GM12878 (cell line): ENCODE results near the gene PM20D2. TPM values are rescaled to one million over a fixed set of nuclear protein-coding genes. Genes with fewer than 3 reads are reported as not detected.
"Not testable (repeated sequence)": the region's sequence is repeated elsewhere in the genome, so short reads cannot be mapped to it uniquely, and the experiment has no call there.

Source experiments
- ATAC-seq: fragments of 200-7000 bp; cut with Tn5 transposase; 3 replicates; pipeline ENCODE4 v1.9.1; 2020; ENCODE audit warnings: mild to moderate bottlenecking, moderate library complexity
- BruUV-seq: library from RNA; stranded (reverse); fragments of 400-500 nt; replicated peaks from 2 replicates; lab custom pipeline; 2021; lab: Mats Ljungman, UMichigan
- CTCF ChIA-PET: fragments of 300-600 bp; sonication (Branson Sonifier 250); formaldehyde crosslinking; extraction: SDS; loops from one replicate; lab custom pipeline; 2021; ENCODE audit warnings: inconsistent platforms; lab: Yijun Ruan, JAX
- POLR2A ChIA-PET: fragments of 350-600 bp; formaldehyde crosslinking; extraction: SDS; loops from one replicate; lab custom pipeline; 2021; ENCODE audit warnings: inconsistent platforms; lab: Charles Lee
- RAD21 ChIA-PET: fragments of 300-600 bp; sonication (Branson Sonifier 250); formaldehyde crosslinking; loops from one replicate; lab custom pipeline; 2023; ENCODE audit warnings: antibody characterized with exemption; ENCODE audit not compliant: unreplicated experiment; lab: Charles Lee
- SMC1A ChIA-PET: fragments of 300-600 bp; sonication (Branson Sonifier 250); formaldehyde crosslinking; loops from one replicate; lab custom pipeline; 2023; ENCODE audit not compliant: unreplicated experiment, uncharacterized antibody; lab: Charles Lee
- DNase-seq: peaks from one replicate; pipeline ENCODE4 v3.0.0-alpha.2; 2011; ENCODE audit warnings: low read depth, low spot score
- FAIRE-seq: peaks from 3 replicates; lab custom pipeline; 2011; peaks lifted over from hg19 to GRCh38; lab: Jason Lieb, UNC
- H2AFZ ChIP-seq: 2 replicates; pipeline ENCODE4 v1.6.0; 2011; ENCODE audit warnings: low read depth, low read length, control low read depth; ENCODE audit not compliant: control insufficient read depth
- H3K27ac ChIP-seq: 2 replicates; pipeline ENCODE4 v1.5.1; 2011; ENCODE audit warnings: control low read depth; ENCODE audit not compliant: control insufficient read depth, insufficient read depth
- H3K27me3 ChIP-seq, 2 experiments: replicated peaks in 1 of 2; 2 replicates each; pipeline versions ENCODE4 v1.6.0 to v1.6.1; 2011; ENCODE audit warnings: low read length in 1 of 2; ENCODE audit not compliant: control insufficient read depth in 2 of 2, insufficient read depth in 2 of 2
- H3K36me3 ChIP-seq, 2 experiments: 2 replicates each; pipeline ENCODE4 v1.5.1; 2011; ENCODE audit warnings: low read length in 1 of 2; ENCODE audit not compliant: control insufficient read depth in 2 of 2, insufficient read depth in 2 of 2
- H3K4me1 ChIP-seq: 2 replicates; pipeline ENCODE4 v1.6.1; 2011; ENCODE audit warnings: mild to moderate bottlenecking, low read length, moderate library complexity, mixed read lengths; ENCODE audit not compliant: control insufficient read depth, insufficient read depth
- H3K4me2 ChIP-seq: 2 replicates; pipeline ENCODE4 v1.6.0; 2011; ENCODE audit warnings: control low read depth; ENCODE audit not compliant: control insufficient read depth, insufficient read depth
- H3K4me3 ChIP-seq: fragments of 200-600 bp; sonication (generic); 2 replicates; pipeline ENCODE4 v1.5.1; 2016
- H3K79me2 ChIP-seq: 2 replicates; pipeline ENCODE4 v1.6.0; 2011; ENCODE audit warnings: low read length; ENCODE audit not compliant: control insufficient read depth, insufficient read depth
- H3K9ac ChIP-seq: 2 replicates; pipeline ENCODE4 v1.8.0; 2011; ENCODE audit warnings: low read length, control low read depth, mixed read lengths; ENCODE audit not compliant: control insufficient read depth, insufficient read depth
- H3K9me3 ChIP-seq: replicated peaks from 3 replicates; pipeline ENCODE4 v1.5.1; 2011; ENCODE audit warnings: mild to moderate bottlenecking, low read length; ENCODE audit not compliant: control insufficient read depth, insufficient read depth
- H4K20me1 ChIP-seq: 2 replicates; pipeline ENCODE4 v1.6.0; 2011; ENCODE audit not compliant: control insufficient read depth, insufficient read depth
- HCFC1 ChIP-seq: fragments of 150-350 bp; IDR thresholded peaks from 2 replicates; pipeline ENCODE4 v1.6.1; 2014; ENCODE audit warnings: low read length
- RAD51 ChIP-seq: fragments of 450-650 bp; IDR thresholded peaks from 2 replicates; pipeline ENCODE4 v1.6.1; 2016; ENCODE audit warnings: moderate library complexity, mild to moderate bottlenecking, inconsistent platforms
- YBX1 ChIP-seq: fragments of 450-650 bp; IDR thresholded peaks from 2 replicates; pipeline ENCODE4 v1.6.1; 2016; ENCODE audit warnings: antibody characterized with exemption
- WGBS: methylation state at CpG from one replicate; pipeline ENCODE4 v1.1.6; 2016; ENCODE audit warnings: low lambda C conversion rate; ENCODE audit not compliant: insufficient replicate concordance, insufficient coverage; ENCODE audit errors: missing lambda C conversion rate; 5-methylcytosine and 5-hydroxymethylcytosine counted together
- in situ Hi-C: fragments of 300-500 bp; cut with MboI; formaldehyde crosslinking; loops from 9 replicates; pipeline ENCODE4 v1.14.3; 2018; ENCODE audit warnings: mixed read lengths
- intact Hi-C: fragments of 100-400 bp; cut with micrococcal nuclease; formaldehyde crosslinking; loops from one replicate; pipeline ENCODE4 v1.14.2; 2022; ENCODE audit not compliant: unreplicated experiment
- polyA plus RNA-seq, 11 experiments: library from polyadenylated mRNA; depleted of rRNA in 4 of 11; unstranded in 6 of 11; stranded (reverse) in 5 of 11; fragments of >200 nt; fragmentation: Nextera tagmentation in 4 of 11; fragmentation: Illumina TruSeq in 1 of 11; extraction: Ambion mirVana in 4 of 11; extraction: Trizol in 1 of 11; gene quantifications; 1 replicate in 1 of 11; 2 replicates in 10 of 11; pipeline versions ENCODE4 v1.2.1 to v1.2.3, GENCODE V29; 2011 to 2016; ENCODE audit warnings: inconsistent platforms in 2 of 11, missing spikeins in 2 of 11, low read depth in 1 of 11
- total RNA-seq, 4 experiments: library from RNA; depleted of rRNA in 3 of 4; stranded (reverse); fragments of >200 nt in 3 of 4; fragmentation: Illumina TruSeq in 1 of 4; extraction: Trizol in 1 of 4; gene quantifications; 2 replicates each; pipeline versions ENCODE4 v1.2.1 to v1.2.3, GENCODE V29; 2013 to 2021
- TF ChIP-seq, protein P1 (sequence below): fragments of 450-650 bp; IDR thresholded peaks from 2 replicates; pipeline ENCODE4 v1.6.1; 2016; ENCODE audit warnings: mild to moderate bottlenecking

Gene PM20D2
- total and polyA plus RNA-seq, 10 of the 15 experiments (the other 5 are each of a cell fraction or from before 2014, with no cell fraction given): 7.8 to 23.6 (median 15.7) TPM

DNA sequence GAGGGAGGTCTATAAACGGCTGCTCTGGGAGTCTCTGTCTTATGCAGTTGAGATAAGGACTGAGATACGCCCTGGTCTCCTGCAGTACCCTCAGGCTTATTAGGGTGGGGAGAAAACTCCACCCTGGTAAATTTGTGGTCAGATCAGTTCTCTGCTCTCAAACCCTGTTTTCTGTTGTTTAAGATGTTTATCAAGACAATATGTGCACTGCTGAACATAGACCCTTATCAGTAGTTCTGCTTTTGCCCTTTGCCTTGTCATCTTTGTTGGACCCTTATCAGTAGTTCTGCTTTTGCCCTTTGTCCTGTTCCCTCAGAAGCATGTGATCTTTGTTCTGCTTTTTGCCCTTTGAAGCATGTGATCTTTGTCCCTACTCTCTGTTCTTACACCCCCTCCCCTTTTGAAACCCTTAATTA lies 17.6 kb upstream of the PM20D2 start:
- RAD21 ChIA-PET, H3K9me3 ChIP-seq, H3K4me1 ChIP-seq, H3K36me3 ChIP-seq, H3K79me2 ChIP-seq, H3K4me2 ChIP-seq, intact Hi-C loops, DNase-seq, BruUV-seq, in situ Hi-C loops, H3K9ac ChIP-seq, POLR2A ChIA-PET, H3K4me3 ChIP-seq, ATAC-seq, FAIRE-seq, H2AFZ ChIP-seq, H4K20me1 ChIP-seq, H3K27ac ChIP-seq, H3K27me3 ChIP-seq: not testable (repeated sequence)
- CTCF ChIA-PET: interaction anchor here (0.7 to 1.4 kb wide), 2 partner anchors 42 to 304 kb away, joined by 3 read pairs; no protein-coding TSS in a partner anchor
- 47% methylated on average over 2 of the region's 2 CpGs for WGBS
- peak; percentile 39; the same call in 1 of the 2 replicates for TF ChIP-seq RAD51
- TF ChIP-seq, protein P1, sequence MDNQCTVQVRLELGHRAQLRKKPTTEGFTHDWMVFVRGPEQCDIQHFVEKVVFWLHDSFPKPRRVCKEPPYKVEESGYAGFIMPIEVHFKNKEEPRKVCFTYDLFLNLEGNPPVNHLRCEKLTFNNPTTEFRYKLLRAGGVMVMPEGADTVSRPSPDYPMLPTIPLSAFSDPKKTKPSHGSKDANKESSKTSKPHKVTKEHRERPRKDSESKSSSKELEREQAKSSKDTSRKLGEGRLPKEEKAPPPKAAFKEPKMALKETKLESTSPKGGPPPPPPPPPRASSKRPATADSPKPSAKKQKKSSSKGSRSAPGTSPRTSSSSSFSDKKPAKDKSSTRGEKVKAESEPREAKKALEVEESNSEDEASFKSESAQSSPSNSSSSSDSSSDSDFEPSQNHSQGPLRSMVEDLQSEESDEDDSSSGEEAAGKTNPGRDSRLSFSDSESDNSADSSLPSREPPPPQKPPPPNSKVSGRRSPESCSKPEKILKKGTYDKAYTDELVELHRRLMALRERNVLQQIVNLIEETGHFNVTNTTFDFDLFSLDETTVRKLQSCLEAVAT: peak; percentile 64
- SMC1A ChIA-PET: interaction anchor here (0.6 kb wide), 1 partner anchor 24 kb away, joined by 3 read pairs; no protein-coding TSS in a partner anchor

DNA sequence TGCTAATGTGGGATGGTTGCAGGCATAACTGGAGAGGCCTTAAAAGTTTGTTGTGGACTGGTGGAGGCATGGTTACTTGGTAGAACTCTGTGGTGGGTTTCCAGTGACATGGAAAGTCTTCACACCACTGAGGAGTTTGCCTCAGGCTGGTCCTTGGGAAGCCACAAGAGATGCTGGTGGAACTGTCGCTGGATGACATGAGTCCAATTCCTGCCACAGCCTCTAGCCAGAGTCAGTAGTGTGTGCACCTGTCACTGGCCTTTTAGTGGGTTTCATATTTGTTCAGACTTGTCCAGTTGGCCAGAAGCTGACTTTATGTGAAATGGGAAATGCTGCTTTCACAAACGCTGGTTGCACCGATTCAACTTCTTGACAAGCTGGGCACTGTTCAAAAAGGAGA lies 14.3 kb upstream of the PM20D2 start:
- 98% methylated on average over 3 of the region's 3 CpGs for WGBS
- Histone ChIP-seq H2AFZ (no peak overlapping the region), H3K4me3 (no peak overlapping the region), H3K36me3 (no peaks in the 10 kb centered on the region), H3K27ac (no peak overlapping the region), H3K9me3 (no peaks in the 10 kb centered on the region; the same call in 2 of the 3 replicates), H4K20me1 (no peaks in the 10 kb centered on the region), H3K79me2 (no peaks in the 10 kb centered on the region), H3K9ac (no peak overlapping the region), H3K4me2 (no peak overlapping the region), H3K27me3 (no peaks in the 10 kb centered on the region; a peak in 1 of 4 replicates), H3K4me1 (no peaks in the 10 kb centered on the region)
- TF ChIP-seq YBX1: no peak
- no peak for TF ChIP-seq HCFC1
- ChIA-PET CTCF (interaction anchor here (1.0 kb wide), 1 partner anchor 149 kb away, joined by 5 read pairs; no protein-coding TSS in a partner anchor), SMC1A (interaction anchor here (0.7 to 1.2 kb wide), 2 partner anchors 11 to 12 kb away, joined by 3 read pairs; no protein-coding TSS in a partner anchor), POLR2A (no interaction called here), RAD21 (interaction anchor here (1.2 kb wide), 1 partner anchor 14 kb away, joined by 4 read pairs; the partner anchor contains the start of gene PM20D2)
- DNase-seq (no peak), ATAC-seq (no peak), FAIRE-seq (no peak)
- in situ Hi-C loops (no loop called here), intact Hi-C loops (no loop called here)
- BruUV-seq: no TSS peak
